Cerebellar nuclear complex (tissue), 1 donor: ENCODE results near the gene DTX1.

Experiments used
- DNase-seq, 2 experiments: peaks; one replicate each; lab custom pipeline; 2025; lab: John Stamatoyannopoulos, UW

DTX1 gene

GRCh38 chr12:113055594-113056380, 743 bp upstream of the DTX1 start:
- no peak for DNase-seq

GRCh38 chr12:113056381-113056630, 224 bp upstream of the DTX1 start:
- DNase-seq = no peak

- DNase-seq = peak in 1 of 2 experiments; percentile 10
These were observed 1.3 kb downstream of the DTX1 start for GRCh38 chr12:113057565-113058485.

- no peak for DNase-seq
These were observed 2.0 kb downstream of the DTX1 start for GRCh38 chr12:113058553-113058952.

GRCh38 chr12:113059071-113059595, 2.6 kb downstream of the DTX1 start:
- DNase-seq = no peak

- DNase-seq = no peak
These were observed 3.9 kb downstream of the DTX1 start for GRCh38 chr12:113060336-113060960.

- no peak for DNase-seq
These were observed 4.6 kb downstream of the DTX1 start for GRCh38 chr12:113061061-113061694.

- no peak for DNase-seq
These were observed 6.2 kb downstream of the DTX1 start for GRCh38 chr12:113062502-113063395.

- peak in 1 of 2 experiments; percentile 11 for DNase-seq
These were observed 7.1 kb downstream of the DTX1 start for GRCh38 chr12:113063396-113064350.

- no peak for DNase-seq
These were observed 8.0 kb downstream of the DTX1 start for GRCh38 chr12:113064395-113065125.

- no peak for DNase-seq
These were observed 8.8 kb downstream of the DTX1 start for GRCh38 chr12:113065126-113066007.

GRCh38 chr12:113066813-113067400, 10.4 kb downstream of the DTX1 start:
- DNase-seq = no peak

- no peak for DNase-seq
These were observed 11.7 kb downstream of the DTX1 start for GRCh38 chr12:113067987-113068935.

- no peak for DNase-seq
These were observed 12.6 kb downstream of the DTX1 start for GRCh38 chr12:113069149-113069548.

GRCh38 chr12:113069751-113070116, 13.2 kb downstream of the DTX1 start:
- no peak for DNase-seq

- no peak for DNase-seq
These were observed 13.8 kb downstream of the DTX1 start for GRCh38 chr12:113070117-113070906.
